Stromal cell of bone marrow (primary cell): ENCODE measurements around the gene UTP4.
"Not testable (repeated sequence)": the region's sequence is repeated elsewhere in the genome, so short reads cannot be mapped to it uniquely, and the experiment has no call there.

Experiments
- DNase-seq: peaks from one replicate; pipeline ENCODE4 v3.0.0-alpha.2; 2012; ENCODE audit warnings: low read depth

Gene UTP4

GRCh38 chr16:69131167-69131838 is 1.1 kb upstream of the UTP4 start:
- DNase-seq = no peak

- DNase-seq = peak; percentile 59
Observed at GRCh38 chr16:69131839-69132423, 518 bp upstream of the UTP4 start.

- no peak for DNase-seq
Observed at GRCh38 chr16:69133373-69133954, 1.0 kb downstream of the UTP4 start.

- no peak for DNase-seq
Observed at GRCh38 chr16:69138608-69139007, 6.2 kb downstream of the UTP4 start.

GRCh38 chr16:69139464-69139863 is 7.0 kb downstream of the UTP4 start:
- DNase-seq = not testable (repeated sequence)

GRCh38 chr16:69141014-69141413 is 8.6 kb downstream of the UTP4 start:
- DNase-seq = no peak

GRCh38 chr16:69141936-69142335 is 9.5 kb downstream of the UTP4 start:
- no peak for DNase-seq

- DNase-seq = no peak
Observed at GRCh38 chr16:69143116-69143515, 10.7 kb downstream of the UTP4 start.

- no peak for DNase-seq
Observed at GRCh38 chr16:69145658-69146057, 13.2 kb downstream of the UTP4 start.

GRCh38 chr16:69149621-69150020 is 17.2 kb downstream of the UTP4 start:
- not testable (repeated sequence) for DNase-seq

GRCh38 chr16:69150146-69150865 is 17.9 kb downstream of the UTP4 start:
- peak; percentile 66 for DNase-seq

- DNase-seq = no peak
Observed at GRCh38 chr16:69157196-69157595, 24.7 kb downstream of the UTP4 start.

GRCh38 chr16:69160192-69160591 is 27.7 kb downstream of the UTP4 start:
- DNase-seq = no peak

- DNase-seq = no peak
Observed at GRCh38 chr16:69165584-69165983, 33.1 kb downstream of the UTP4 start.

- DNase-seq = no peak
Observed at GRCh38 chr16:69166221-69166833, 33.9 kb downstream of the UTP4 start.

- no peak for DNase-seq
Observed at GRCh38 chr16:69166946-69167930, 34.8 kb downstream of the UTP4 start.

GRCh38 chr16:69169051-69169450 is 36.6 kb downstream of the UTP4 start:
- DNase-seq = no peak

GRCh38 chr16:69169607-69170352 is 37.3 kb downstream of the UTP4 start:
- no peak for DNase-seq

GRCh38 chr16:69171325-69172084 is 39.1 kb downstream of the UTP4 start:
- no peak for DNase-seq
